Astrocyte of the hippocampus (primary cell): Measurements from ENCODE around the gene SIL1.
"Not testable (repeated sequence)": the region's sequence is repeated elsewhere in the genome, so short reads cannot be mapped to it uniquely, and the experiment has no call there.

Experiments
- DNase-seq: peaks from one replicate; pipeline ENCODE4 v3.0.0; 2011; ENCODE audit warnings: low read depth, low spot score

SIL1 gene

GRCh38 chr5:139037732-139038131 lies 160.4 kb downstream of the SIL1 start:
- no peak for DNase-seq

- not testable (repeated sequence) for DNase-seq
These were observed 161.8 kb downstream of the SIL1 start for GRCh38 chr5:139036332-139036731.

DNA sequence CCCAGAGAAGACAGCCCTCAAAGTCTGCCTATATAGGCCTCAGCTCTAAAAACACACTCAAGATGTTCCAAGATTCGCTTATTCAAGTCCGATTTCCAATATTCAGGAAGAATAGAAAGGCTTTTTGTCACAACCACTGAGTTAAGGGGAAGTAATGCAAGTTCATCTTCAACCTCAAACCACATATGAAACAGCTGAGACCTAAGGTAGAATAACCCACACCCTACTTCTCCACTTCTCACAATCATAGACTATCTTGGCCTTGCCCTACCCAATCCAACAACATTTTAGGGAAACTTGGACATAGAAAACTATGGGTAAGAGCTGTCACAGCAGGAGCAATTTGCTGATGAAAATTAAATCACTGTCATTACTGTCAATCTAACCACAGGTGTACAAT lies 171.0 kb downstream of the SIL1 start:
- no peak for DNase-seq

GRCh38 chr5:139025651-139026050 lies 172.5 kb downstream of the SIL1 start:
- DNase-seq, result no peak

DNA sequence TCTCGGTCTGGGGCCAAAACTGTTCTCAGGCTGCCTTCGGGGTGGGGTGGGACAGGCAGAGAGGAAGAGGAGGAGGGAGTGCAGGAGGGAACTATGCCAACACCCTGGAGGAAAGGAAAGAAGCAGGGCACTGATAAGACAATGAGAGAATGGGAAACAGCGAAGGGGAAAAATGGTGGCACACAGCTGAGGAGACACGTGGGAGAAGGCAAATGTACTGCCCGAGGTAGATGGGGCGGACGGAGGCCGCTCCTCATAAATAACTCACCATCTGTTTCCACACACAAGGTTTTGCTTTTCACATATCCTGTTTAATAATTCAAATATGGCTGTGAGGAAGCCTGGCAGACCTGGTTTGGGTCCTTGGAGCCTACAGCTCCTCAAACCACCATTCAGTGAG lies 174.9 kb downstream of the SIL1 start:
- no peak for DNase-seq

GRCh38 chr5:139022528-139022927 lies 175.6 kb downstream of the SIL1 start:
- DNase-seq, result peak; percentile 40

DNA sequence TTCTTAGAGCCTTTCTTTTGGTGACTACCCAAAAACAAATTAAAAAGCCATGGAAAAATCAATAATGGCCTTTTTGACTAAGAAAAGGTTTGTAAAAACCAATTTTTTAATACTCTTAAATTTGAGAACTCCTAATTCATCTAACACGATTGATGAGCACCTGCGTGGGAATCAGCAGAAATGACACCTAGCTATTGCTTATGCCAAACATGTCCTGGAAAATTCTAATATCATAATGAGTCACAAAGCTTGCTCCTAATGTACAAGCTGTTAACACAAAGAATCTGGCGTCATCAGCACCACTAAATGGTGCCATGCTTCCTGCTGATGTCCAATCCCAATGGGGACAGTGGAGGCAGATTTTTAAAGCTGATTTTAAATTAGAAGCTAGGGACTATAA lies 176.8 kb downstream of the SIL1 start:
- no peak for DNase-seq

DNA sequence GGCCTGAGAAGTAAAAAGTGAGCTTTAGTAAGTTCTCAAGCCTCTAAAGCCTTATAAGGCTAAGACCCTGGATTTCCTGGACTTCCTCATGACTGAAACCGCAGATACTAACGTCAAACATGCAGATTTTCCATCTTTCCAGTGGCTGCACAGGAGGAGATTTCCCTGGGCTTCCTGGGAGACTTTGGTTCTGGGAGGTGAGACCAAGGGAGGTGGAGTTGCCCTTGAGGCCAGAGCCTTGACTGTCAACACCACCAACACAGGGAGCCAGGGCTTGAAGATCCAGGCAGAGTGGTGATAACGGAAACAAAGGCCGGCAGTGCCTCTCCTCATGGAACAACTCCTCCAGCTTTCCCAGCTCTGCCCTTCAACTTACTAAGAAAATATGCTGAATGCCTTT lies 178.3 kb downstream of the SIL1 start:
- DNase-seq, result no peak

GRCh38 chr5:139019211-139019610 lies 179.0 kb downstream of the SIL1 start:
- no peak for DNase-seq

- DNase-seq, result no peak
These were observed 180.5 kb downstream of the SIL1 start for GRCh38 chr5:139017624-139018023.

DNA sequence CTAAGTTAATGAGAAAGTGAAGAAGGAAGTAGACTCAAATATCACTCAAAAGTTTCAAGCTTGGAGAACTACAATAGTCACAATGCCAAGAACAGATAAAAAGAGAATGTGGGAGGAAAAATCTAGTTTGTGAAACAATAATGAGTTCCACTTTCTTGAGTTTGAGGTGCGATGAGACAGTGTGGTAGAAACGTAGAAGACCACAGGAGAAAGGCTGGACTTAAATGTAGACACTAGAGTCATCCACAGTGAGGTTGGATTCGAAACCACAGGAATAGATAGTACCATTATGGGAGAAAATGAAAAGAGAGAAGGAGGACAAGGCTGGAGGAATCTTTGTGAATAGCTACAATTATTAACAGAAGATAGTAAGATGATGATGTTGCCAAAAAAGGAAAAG lies 182.0 kb downstream of the SIL1 start:
- no peak for DNase-seq

- peak; percentile 75 for DNase-seq
These were observed 183.4 kb downstream of the SIL1 start for GRCh38 chr5:139014726-139015125.

DNA sequence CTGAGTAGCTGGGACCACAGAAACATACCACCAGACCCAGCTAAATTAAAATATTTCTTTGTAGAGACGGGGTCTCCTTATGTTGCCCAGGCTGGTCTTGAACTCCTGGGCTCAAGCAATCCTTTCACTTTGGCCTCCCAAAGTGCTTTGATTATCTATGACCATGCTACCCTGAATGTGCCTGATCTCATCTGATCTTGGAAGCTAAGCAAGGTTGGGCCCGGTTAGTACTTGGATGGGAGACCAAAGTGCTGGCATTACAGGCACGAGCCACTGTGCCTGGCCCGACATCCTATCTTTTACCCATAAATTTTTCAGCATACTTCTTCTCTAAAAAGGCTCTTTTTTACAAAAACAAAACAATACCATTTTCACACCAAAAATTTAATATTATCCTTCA lies 186.0 kb downstream of the SIL1 start:
- no peak for DNase-seq

DNA sequence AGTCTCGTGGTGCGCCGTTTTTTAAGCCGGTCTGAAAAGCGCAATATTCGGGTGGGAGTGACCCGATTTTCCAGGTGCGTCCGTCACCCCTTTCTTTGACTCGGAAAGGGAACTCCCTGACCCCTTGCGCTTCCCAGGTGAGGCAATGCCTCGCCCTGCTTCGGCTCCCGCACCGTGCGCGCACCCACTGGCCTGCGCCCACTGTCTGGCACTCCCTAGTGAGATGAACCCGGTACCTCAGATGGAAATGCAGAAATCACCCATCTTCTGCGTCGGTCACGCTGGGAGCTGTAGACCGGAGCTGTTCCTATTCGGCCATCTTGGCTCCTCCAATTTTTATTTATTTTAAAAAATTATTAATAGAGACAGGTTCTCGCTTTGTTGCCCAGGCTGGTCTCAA lies 187.0 kb downstream of the SIL1 start:
- DNase-seq, result not testable (repeated sequence)

- no peak for DNase-seq
These were observed 193.5 kb downstream of the SIL1 start for GRCh38 chr5:139004374-139005307.

DNA sequence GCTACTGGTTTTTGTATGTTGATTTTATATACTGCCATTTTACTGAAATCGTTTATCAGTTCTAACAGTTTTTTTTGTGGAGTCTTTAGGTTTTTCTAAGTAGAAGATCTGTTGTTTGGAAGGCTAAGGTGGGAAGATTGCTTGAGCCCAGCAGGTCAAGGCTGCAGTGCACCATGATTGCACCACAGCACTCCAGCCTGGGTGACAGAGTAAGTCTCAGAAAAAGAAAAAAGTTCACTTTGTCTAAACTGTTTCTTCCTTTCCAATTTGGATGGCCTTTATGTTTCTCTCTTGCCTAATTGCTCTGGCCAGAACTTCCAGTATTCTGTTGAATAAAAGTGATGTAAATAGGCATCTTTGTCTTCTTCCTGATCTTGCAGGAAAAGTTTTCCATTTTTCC lies 198.5 kb downstream of the SIL1 start:
- DNase-seq, result no peak

GRCh38 chr5:138998521-138998920 lies 199.6 kb downstream of the SIL1 start:
- DNase-seq, result no peak

GRCh38 chr5:138996120-138996519 lies 202.0 kb downstream of the SIL1 start:
- DNase-seq, result no peak

DNA sequence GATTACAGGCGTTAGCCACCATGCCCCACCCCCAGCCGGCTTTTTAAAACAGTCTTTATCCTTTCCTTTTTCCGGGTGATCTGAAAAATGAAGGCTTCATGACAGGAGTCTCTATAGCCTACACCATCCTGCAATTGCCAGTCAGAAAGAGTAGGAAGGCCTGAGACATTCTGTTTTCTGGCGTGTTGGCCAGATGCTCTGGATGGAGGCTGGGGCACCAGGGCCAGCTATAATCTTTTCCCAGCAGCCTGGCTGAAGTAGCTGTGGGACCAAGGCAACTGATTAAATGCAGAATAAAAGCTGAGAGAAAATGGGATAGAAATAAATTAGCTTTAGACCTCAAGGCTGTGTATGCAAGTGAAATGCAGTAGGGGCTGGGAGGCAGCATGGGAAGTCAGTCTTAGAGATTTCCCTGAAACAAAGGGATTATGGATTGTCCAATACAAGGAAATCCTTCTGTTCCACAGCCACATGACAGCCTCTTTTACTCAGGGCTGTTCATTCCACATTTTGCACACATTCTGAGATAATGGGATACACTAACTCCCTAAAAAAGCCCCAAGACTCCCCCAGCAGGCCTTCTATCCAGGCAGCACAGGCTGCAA lies 207.1 kb downstream of the SIL1 start:
- no peak for DNase-seq

DNA sequence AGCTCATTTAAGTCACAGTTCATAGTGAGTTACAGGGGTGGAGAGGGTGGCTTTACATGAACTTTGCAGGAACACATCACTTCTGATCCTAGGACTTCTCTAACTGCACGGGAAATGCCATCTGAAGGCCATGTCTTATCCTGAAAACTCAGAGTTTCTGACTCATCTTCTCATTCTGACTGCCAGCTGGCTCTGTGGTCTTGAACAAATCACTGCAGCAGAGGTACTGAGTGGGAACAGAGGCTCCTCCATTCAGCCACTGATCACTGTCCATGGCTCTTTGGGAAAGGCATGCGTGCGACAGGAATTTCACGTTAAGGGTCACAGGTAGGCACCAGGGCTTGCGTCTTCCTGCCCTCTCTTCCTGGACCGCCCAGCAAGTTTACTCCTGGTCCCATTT lies 208.4 kb downstream of the SIL1 start:
- DNase-seq, result peak; percentile 41

DNA sequence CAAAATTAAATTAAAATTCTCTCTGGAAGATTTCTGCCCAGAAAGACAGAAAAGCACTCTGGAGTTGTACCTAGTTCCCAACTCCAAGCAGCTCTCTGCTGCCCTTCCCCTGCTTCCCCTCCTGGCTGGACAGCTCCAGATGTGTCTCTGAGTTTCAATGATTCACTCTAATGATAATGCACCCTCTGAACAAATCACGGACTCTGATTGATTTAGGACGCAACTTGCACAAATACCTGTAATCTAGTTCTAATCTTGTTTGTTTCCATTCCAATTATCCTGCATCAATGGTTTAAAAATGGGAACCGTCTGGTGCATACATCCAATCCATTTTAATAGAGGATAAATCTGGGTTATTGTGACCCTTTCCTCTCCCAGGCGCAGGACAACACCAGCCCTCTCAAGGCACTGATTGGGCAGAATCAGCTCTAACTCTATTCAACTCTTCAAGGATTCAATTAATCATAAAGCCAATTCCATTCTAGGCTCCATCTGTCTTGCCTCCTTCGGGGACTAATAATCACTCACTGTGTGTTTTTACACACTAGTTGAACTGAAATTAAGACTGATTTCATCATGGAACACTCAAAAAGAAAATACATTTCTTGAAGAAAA lies 211.9 kb downstream of the SIL1 start:
- no peak for DNase-seq

- no peak for DNase-seq
These were observed 212.5 kb downstream of the SIL1 start for GRCh38 chr5:138985683-138986082.

DNA sequence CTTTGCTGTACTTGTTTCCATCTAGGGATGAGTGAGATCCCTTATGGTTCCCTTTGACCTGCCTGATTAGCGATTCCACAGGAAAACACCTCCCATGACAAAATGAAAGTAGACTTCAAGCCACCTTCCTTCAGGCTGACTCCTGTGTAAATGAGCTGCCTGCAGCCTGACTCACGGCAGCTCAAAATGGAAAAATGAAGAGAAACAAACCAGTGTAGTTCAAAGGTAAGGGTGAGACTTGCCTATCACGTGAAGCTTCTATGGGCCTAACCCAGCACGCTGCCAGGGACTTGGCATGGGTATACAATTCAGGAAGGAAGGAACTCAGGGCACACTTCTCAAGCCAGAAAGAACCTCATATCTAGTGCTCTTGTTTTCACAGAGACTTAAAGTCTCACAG lies 212.9 kb downstream of the SIL1 start:
- DNase-seq, result peak; percentile 76
